Activated naive CD8-positive, alpha-beta T cell (primary cell): ENCODE results near the gene GAN.

Experiments used
- H3K27ac Mint-ChIP-seq: one replicate; pipeline ENCODE4 v1.8.0; 2021; ENCODE audit warnings: mixed read lengths
- H3K27me3 Mint-ChIP-seq: one replicate; pipeline ENCODE4 v1.8.0; 2021; ENCODE audit warnings: mixed read lengths
- H3K36me3 Mint-ChIP-seq: one replicate; pipeline ENCODE4 v1.8.0; 2021; ENCODE audit warnings: mixed read lengths
- H3K4me1 Mint-ChIP-seq: one replicate; pipeline ENCODE4 v1.8.0; 2021; ENCODE audit warnings: low read depth, mixed read lengths
- H3K4me3 Mint-ChIP-seq: one replicate; pipeline ENCODE4 v1.8.0; 2021; ENCODE audit warnings: mild to moderate bottlenecking, mixed read lengths
- H3K9me3 Mint-ChIP-seq: one replicate; pipeline ENCODE4 v1.8.0; 2021; ENCODE audit warnings: low read depth, mixed read lengths

The GAN gene, protein sequence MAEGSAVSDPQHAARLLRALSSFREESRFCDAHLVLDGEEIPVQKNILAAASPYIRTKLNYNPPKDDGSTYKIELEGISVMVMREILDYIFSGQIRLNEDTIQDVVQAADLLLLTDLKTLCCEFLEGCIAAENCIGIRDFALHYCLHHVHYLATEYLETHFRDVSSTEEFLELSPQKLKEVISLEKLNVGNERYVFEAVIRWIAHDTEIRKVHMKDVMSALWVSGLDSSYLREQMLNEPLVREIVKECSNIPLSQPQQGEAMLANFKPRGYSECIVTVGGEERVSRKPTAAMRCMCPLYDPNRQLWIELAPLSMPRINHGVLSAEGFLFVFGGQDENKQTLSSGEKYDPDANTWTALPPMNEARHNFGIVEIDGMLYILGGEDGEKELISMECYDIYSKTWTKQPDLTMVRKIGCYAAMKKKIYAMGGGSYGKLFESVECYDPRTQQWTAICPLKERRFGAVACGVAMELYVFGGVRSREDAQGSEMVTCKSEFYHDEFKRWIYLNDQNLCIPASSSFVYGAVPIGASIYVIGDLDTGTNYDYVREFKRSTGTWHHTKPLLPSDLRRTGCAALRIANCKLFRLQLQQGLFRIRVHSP

DNA sequence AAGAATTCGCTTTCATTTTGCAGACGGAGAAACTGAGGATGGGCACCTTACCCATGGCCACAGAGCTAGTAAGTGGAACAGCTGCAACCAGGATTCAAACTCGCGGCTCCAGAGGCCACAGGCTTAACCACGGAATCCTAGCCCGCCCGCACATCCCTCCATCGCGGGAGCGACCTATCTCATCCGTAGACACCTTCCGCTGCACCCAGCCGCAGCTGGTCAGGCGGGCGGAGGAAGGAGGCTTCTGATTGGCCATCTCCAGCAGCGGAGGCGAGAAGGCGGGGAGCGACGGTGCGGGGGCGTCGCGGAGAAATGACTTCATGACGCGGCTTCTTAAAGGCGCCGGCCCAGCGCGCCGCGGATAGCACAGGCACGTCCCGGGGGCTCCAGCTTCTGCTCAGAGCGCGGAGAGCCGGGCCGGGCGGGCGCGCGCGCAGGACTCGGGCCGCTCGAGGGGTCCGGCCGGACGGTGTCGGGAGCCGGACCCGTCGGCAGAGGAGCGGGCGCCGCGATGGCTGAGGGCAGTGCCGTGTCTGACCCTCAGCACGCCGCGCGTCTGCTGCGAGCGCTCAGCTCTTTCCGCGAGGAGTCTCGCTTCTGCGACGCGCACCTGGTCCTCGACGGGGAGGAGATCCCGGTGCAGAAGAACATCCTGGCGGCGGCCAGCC is at the start of gene GAN:
GAN (plus strand) TSS at position 360 of the 668 bp plus-strand sequence; CDS start at position 512, 152 bp downstream.
- H3K4me1 Mint-ChIP-seq = peaks cover 68% of the 10 kb centered on the region
- H3K9me3 Mint-ChIP-seq = no peaks in the 10 kb centered on the region
- no peaks in the 10 kb centered on the region for H3K27me3 Mint-ChIP-seq
- peak within 1 kb of the TSS; percentile 92 for H3K4me3 Mint-ChIP-seq
- peak within 1 kb of the TSS; percentile 85 for H3K27ac Mint-ChIP-seq
- H3K36me3 Mint-ChIP-seq = no peaks in the 10 kb centered on the region

DNA sequence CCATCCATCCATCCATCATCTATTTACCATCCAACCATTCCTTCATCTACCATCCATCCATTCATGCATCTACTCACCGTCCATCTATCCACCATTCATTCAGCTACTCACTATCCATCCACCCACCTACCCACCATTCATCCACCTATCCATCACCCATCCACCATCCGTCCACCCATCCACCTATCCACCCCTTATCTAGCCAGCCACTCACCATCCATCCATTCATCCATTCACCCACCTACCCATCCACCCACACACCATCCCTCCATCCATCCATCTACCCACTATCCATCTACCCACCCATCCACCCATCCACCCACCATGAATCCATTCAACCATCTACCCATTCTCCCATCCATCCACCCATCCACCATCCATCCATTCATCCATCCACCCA is 49.7 kb upstream of the GAN start:
- Mint-ChIP-seq H3K27ac (no peak overlapping the region), H3K4me1 (peaks cover 2% of the 10 kb centered on the region), H3K27me3 (no peaks in the 10 kb centered on the region), H3K9me3 (no peaks in the 10 kb centered on the region), H3K36me3 (no peaks in the 10 kb centered on the region), H3K4me3 (no peak overlapping the region)

DNA sequence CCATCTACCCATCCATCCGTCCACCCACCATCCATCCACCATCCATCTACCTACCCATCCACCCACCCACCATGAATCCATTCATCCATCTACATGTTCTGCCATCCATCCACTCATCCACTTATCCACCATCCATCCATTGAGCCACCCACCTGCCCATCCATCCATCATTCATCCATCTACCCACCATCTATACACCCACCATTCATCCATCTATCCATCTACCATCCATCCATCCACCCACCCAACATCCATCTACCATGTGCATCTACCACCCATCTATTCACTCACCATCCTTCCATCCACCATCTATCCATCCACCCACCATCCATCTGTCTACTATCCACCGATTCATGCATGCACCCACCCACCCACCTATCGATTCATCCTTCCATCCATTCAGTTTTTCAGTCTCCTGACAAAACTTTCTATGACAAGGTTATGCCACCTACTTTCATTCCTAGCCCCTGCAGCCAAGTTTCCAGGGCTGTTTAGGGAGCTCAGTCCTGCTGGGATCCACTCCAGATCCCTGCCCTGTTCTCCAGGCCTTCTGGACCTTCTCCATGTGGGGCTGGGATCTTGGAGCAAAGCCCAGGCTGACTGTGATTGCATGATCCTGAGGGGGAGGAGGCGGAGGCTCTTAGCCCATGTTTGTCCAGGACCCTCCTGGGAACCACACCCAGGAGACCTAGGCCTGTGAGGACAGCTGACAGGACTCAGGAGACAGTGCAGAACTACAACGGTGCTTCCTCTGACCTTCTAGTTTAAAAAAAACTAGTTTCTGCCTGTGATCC is 48.9 kb upstream of the GAN start:
- Mint-ChIP-seq H3K4me1 (peaks cover 2% of the 10 kb centered on the region), H3K4me3 (no peak overlapping the region), H3K27me3 (no peaks in the 10 kb centered on the region), H3K27ac (no peak overlapping the region), H3K36me3 (no peaks in the 10 kb centered on the region), H3K9me3 (no peaks in the 10 kb centered on the region)

DNA sequence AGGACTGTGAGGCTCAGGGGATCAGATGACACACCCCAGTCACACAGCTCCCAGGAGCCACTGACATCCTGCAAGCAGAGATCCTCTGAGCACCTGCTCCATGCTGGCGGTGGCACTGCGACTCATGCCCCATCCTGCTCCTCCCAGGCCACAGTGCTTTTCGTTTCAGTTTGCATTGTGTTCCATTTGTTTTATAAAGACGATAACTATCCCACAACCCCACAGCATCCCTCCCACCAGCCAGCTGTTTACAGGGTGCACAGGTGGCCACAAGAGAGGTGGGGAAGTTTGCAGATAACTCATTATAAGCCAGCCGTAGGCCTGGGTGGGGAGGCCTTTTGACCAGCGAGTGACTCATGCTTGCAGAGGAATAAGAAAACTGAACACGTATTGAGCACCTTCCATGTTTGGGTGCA is 48.1 kb upstream of the GAN start:
- H3K4me1 Mint-ChIP-seq = peaks cover 2% of the 10 kb centered on the region
- peaks cover 4% of the 10 kb centered on the region for H3K27me3 Mint-ChIP-seq
- H3K27ac Mint-ChIP-seq = no peak overlapping the region
- H3K36me3 Mint-ChIP-seq = no peaks in the 10 kb centered on the region
- H3K4me3 Mint-ChIP-seq = no peak overlapping the region
- H3K9me3 Mint-ChIP-seq = no peaks in the 10 kb centered on the region

DNA sequence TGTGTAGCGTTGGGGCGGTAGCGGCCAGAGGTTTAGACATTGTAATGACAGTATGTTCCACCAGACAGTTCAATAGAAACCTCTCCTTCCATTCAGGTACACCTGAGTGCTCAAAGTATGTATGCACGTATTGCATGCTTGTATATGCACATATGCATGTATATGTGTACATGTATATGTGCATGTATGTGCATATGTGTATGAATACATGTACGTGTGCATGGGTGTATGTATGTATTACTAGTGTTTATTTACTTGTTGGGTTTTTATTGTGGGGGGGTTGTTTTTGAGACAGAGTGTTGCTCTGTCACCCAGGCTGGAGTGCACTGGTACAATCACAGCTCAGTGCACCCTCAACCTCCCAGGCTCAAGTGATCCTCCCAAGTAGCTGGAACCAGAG is 46.3 kb upstream of the GAN start:
- Mint-ChIP-seq H3K4me1 (peaks cover 2% of the 10 kb centered on the region), H3K27me3 (peaks cover 4% of the 10 kb centered on the region), H3K36me3 (no peaks in the 10 kb centered on the region), H3K9me3 (no peaks in the 10 kb centered on the region), H3K27ac (no peak overlapping the region), H3K4me3 (no peak overlapping the region)

DNA sequence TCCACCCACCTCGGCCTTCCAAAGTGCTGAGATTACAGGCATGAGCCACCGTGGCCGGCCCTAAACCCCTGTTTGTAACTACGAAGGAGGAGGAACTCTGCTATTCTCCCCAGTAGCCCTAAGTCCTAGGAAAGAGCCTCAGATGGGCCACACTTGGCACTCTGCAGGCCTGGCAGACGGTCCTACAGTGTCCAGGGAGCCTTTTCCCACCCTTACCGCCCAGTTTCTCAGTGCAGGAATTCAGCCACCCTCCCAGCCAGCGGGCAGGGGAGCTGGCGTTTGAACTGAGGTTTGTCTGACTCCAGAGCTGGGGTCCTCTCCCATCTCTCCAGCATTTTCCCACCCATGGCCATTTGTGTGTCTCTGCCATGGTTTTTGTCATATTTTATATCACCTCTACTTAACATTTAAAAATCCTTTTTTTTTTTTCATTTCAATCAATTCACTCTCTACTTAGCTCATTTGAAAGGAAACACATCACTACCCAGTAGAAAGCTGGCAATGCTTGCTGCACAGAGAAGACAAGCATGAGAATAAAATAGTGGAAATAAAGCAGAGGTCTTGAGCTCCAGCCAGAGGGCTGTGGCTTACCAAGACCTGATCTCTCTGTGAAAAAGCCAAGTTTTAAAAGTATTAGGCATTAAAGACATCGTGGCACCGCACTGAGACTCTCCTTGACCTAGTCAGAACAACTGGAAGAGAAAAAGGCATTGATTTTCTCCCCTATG is 41.4 kb upstream of the GAN start:
- Mint-ChIP-seq H3K36me3 (no peaks in the 10 kb centered on the region), H3K4me1 (no peaks in the 10 kb centered on the region), H3K27me3 (peaks cover 4% of the 10 kb centered on the region), H3K4me3 (no peak overlapping the region), H3K9me3 (no peaks in the 10 kb centered on the region), H3K27ac (no peak overlapping the region)

DNA sequence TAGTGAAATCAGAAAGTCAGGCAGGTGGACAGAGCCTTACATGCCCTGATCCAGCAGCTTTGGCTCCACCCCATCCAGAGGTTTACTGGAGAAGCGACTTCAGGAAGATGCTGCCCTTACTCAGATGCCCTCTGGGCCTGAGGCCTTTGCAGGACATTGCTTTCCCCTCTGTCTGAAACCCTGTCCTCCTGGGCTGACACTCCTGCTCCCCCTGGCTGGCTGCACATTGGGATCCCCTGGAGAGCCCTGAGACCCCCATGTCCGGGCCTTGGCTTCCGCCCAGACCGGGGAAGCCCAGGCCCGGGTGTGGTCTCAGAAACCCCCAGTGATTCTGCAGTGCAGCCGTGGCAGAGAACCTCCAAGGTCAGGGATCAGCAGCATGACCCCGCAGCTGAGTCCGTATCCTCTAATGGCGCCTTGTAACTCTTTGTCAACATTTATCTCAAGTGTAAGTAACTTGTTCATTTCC is 39.7 kb upstream of the GAN start:
- H3K9me3 Mint-ChIP-seq = no peaks in the 10 kb centered on the region
- H3K4me1 Mint-ChIP-seq = no peaks in the 10 kb centered on the region
- no peak overlapping the region for H3K27ac Mint-ChIP-seq
- H3K4me3 Mint-ChIP-seq = no peak overlapping the region
- H3K36me3 Mint-ChIP-seq = no peaks in the 10 kb centered on the region
- peaks cover 4% of the 10 kb centered on the region for H3K27me3 Mint-ChIP-seq

DNA sequence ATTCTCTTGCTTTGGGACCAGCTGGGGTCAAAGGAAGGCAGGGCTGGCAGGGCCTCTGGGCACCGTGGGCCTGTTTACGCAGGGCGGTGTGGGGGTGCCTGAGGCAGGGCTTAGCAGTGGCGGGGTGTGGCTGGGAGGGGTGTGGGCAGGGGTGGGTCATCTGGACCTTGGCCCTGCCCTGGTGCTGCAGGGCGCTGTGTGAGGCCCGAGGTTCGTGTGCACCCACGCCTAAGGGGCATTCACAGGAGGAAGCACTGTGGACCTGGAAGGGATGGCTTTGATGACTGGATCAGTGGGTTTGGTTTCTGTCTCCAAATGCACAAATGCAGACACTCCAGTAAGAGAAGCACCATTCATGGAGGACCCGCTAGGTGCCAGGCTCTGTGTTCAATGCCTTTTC is 39.0 kb upstream of the GAN start:
- no peak overlapping the region for H3K4me3 Mint-ChIP-seq
- H3K9me3 Mint-ChIP-seq = no peaks in the 10 kb centered on the region
- H3K27ac Mint-ChIP-seq = no peak overlapping the region
- peaks cover 4% of the 10 kb centered on the region for H3K27me3 Mint-ChIP-seq
- H3K36me3 Mint-ChIP-seq = no peaks in the 10 kb centered on the region
- no peaks in the 10 kb centered on the region for H3K4me1 Mint-ChIP-seq

DNA sequence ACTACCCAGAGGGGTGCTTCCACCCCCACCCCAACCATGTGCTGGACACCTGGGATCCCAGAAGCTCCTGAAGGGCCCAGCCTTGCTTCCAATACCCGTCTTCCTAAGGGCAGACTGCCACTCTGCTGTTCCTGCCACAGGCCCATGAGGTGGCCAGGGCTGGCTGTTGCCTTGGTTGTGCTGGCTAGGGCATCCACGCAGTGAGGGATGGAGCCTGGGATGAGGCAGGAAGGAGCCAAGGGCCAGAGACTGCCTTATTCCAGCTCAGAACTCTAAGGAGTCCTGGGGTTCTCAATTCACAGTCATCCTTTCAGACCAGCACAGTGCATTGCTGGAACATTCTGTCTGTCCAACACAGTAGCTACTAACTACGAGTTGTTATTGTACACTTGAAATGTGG is 38.4 kb upstream of the GAN start:
- H3K27ac Mint-ChIP-seq = no peak overlapping the region
- no peaks in the 10 kb centered on the region for H3K36me3 Mint-ChIP-seq
- H3K4me3 Mint-ChIP-seq = no peak overlapping the region
- H3K9me3 Mint-ChIP-seq = no peaks in the 10 kb centered on the region
- no peaks in the 10 kb centered on the region for H3K4me1 Mint-ChIP-seq
- H3K27me3 Mint-ChIP-seq = peaks cover 3% of the 10 kb centered on the region

DNA sequence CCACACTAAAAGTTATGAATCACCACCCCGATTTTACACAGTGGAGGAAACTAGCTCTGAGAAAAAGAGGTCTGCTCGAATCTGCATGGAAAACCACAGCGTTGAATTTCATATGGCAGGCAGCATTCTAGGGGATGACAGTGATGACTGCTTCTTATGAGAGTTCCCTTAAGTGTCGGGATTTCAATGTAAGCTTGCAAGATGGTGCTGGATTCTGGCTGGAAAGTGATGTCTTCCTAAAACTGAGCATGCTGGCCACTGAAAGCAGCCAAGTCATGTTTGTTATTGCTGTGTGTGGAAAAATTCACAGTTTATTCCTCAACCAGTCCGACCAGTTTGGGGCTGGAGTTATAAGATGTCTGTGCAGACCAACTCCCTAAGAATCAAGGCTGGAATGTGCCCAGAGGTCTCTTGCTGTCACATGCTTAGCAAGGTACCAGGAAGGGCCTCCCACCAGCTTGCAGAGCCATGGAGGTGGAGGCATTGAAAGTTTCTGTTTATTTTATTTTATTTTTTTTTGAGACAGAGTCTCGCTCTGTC is 37.2 kb upstream of the GAN start:
- no peaks in the 10 kb centered on the region for H3K9me3 Mint-ChIP-seq
- no peak overlapping the region for H3K4me3 Mint-ChIP-seq
- no peak overlapping the region for H3K27ac Mint-ChIP-seq
- no peaks in the 10 kb centered on the region for H3K4me1 Mint-ChIP-seq
- no peaks in the 10 kb centered on the region for H3K27me3 Mint-ChIP-seq
- no peaks in the 10 kb centered on the region for H3K36me3 Mint-ChIP-seq

DNA sequence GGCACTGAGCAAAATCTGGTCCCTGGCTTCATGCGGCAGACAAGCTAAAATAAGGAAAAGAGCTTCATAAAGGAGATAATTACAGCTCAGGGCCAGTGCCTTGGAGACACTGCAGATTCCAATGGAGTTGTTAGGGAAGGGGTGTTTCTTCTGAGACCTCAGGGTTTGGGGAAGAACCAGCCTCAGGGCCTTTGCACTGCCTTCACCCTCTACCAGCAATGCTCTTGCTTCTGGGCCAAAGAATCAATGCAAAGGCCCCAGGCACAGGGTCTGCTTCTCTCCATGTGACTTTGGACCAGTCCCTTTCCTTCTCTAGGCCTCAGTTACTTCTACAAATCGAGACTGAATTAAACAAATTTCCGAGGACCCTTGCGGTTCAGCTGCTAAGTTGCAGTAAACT is 36.2 kb upstream of the GAN start:
- H3K9me3 Mint-ChIP-seq = no peaks in the 10 kb centered on the region
- H3K36me3 Mint-ChIP-seq = no peaks in the 10 kb centered on the region
- H3K27ac Mint-ChIP-seq = no peak overlapping the region
- H3K4me1 Mint-ChIP-seq = no peaks in the 10 kb centered on the region
- H3K4me3 Mint-ChIP-seq = no peak overlapping the region
- H3K27me3 Mint-ChIP-seq = no peaks in the 10 kb centered on the region

DNA sequence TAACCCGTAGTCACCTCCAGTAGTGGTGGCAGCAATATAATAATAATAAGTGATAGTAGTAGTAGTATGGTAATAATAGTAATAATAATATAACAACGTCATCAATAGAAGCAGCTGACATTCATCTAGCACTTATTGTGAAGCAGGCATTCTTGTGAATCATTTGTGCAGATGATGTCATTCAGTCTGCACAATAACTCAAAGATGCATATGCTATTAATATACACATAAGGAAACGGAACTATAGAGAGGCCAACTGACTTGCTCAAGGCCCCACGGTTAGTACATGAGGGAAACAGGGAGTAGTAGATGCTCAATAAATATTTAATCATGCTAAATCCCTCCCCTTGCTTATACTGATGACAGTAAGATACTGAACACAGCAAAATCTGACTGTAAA is 35.4 kb upstream of the GAN start:
- Mint-ChIP-seq H3K4me3 (no peak overlapping the region), H3K27me3 (no peaks in the 10 kb centered on the region), H3K4me1 (no peaks in the 10 kb centered on the region)

DNA sequence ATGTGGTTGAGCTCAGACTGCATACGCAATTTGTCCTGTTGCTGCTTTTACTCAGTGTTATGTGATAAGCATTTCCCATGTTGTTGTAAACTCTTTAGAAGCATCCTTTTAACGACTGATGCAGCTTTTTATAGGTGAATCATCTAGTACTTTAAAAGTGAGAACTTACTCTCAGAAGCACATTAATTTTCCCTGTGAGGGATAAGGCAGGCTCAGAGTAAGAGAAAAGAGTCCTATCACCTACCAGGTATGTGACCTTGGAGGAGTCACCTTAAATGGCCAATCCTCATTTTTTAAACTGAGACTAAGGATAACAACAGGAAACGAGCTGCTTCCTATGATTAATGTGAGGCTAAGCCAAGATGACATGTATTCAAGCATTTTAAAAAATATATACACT is 34.4 kb upstream of the GAN start:
- no peak overlapping the region for H3K27ac Mint-ChIP-seq
- no peaks in the 10 kb centered on the region for H3K27me3 Mint-ChIP-seq
- H3K4me3 Mint-ChIP-seq = no peak overlapping the region
- H3K36me3 Mint-ChIP-seq = no peaks in the 10 kb centered on the region
- H3K4me1 Mint-ChIP-seq = no peaks in the 10 kb centered on the region
- no peaks in the 10 kb centered on the region for H3K9me3 Mint-ChIP-seq

More for the DNA sequence above, 35.4 kb upstream of the GAN start:
- Mint-ChIP-seq H3K27ac (no peak overlapping the region), H3K36me3 (no peaks in the 10 kb centered on the region), H3K9me3 (no peaks in the 10 kb centered on the region)

DNA sequence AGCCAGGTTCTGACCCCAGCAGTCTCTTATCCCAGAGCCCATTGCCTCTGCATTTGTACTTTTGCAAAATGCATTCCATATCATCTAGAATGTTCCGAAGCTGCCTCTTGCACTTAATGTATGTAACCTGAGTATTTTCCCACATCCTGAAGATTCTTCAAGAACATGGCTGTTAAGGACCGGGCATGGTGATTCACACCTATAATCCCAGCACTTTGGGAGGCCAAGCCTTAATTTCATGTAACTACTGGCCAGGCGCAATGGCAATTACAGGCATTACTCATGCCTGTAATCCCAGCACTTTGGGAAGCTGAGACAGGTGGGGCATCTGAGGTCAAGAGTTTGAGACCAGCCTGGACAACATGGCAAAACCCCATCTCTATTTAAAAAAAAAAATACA is 31.7 kb upstream of the GAN start:
- Mint-ChIP-seq H3K4me1 (no peaks in the 10 kb centered on the region), H3K9me3 (no peaks in the 10 kb centered on the region), H3K27ac (no peak overlapping the region), H3K36me3 (no peaks in the 10 kb centered on the region), H3K27me3 (no peaks in the 10 kb centered on the region), H3K4me3 (no peak overlapping the region)
